HepG2 (cell line): Measurements from ENCODE around the gene CD1C. TPM values are rescaled to one million over a fixed set of nuclear protein-coding genes. Genes with fewer than 3 reads are reported as not detected.
"Not testable (repeated sequence)": the region's sequence is repeated elsewhere in the genome, so short reads cannot be mapped to it uniquely, and the experiment has no call there.

Experiments used
- ATAC-seq: fragments of 200-7000 bp; cut with Tn5 transposase; 3 replicates; pipeline ENCODE4 v1.9.1; 2020; ENCODE audit warnings: mild to moderate bottlenecking, moderate library complexity
- BruUV-seq: library from RNA; stranded (reverse); fragments of 400-500 nt; replicated peaks from 2 replicates; lab custom pipeline; 2021; lab: Mats Ljungman, UMichigan
- CTCF ChIA-PET: fragments of 300-600 bp; formaldehyde crosslinking; extraction: SDS; loops from one replicate; lab custom pipeline; 2021; ENCODE audit warnings: low total read pairs, inconsistent platforms, low intra/inter-chr PET ratio; lab: Yijun Ruan, JAX
- POLR2A ChIA-PET: fragments of 350-600 bp; sonication (Branson Sonifier 250); formaldehyde crosslinking; loops from one replicate; lab custom pipeline; 2020; ENCODE audit warnings: antibody characterized with exemption, inconsistent platforms; lab: Yijun Ruan, JAX
- DNase-seq: peaks from one replicate; pipeline ENCODE4 v3.0.0-alpha.2; 2015; ENCODE audit warnings: low spot score
- FAIRE-seq: peaks from 3 replicates; lab custom pipeline; 2011; peaks lifted over from hg19 to GRCh38; lab: Jason Lieb, UNC
- H2AFZ ChIP-seq: one replicate; pipeline ENCODE4 v1.6.1; 2011; ENCODE audit warnings: low read length, inconsistent platforms
- H3K27ac ChIP-seq: fragments of 300-600 bp; 3 replicates; pipeline ENCODE4 v1.8.0; 2011; ENCODE audit warnings: mixed run types, mild to moderate bottlenecking, mixed read lengths, low read length, inconsistent platforms; ENCODE audit not compliant: insufficient read depth; ENCODE audit errors: extremely low read length
- H3K27me3 ChIP-seq, 2 experiments: fragments of 200-600 bp in 1 of 2; 2 replicates in 1 of 2; 3 replicates in 1 of 2; pipeline versions ENCODE4 v1.6.0 to v1.8.0; 2011; ENCODE audit warnings: low read length in 2 of 2, mild to moderate bottlenecking in 2 of 2, moderate library complexity in 2 of 2, inconsistent platforms in 1 of 2; ENCODE audit not compliant: insufficient read depth in 2 of 2, control insufficient read depth in 1 of 2
- H3K36me3 ChIP-seq, 2 experiments: fragments of 200-600 bp in 1 of 2; replicated peaks in 1 of 2; 2 replicates in 1 of 2; 3 replicates in 1 of 2; pipeline versions ENCODE4 v1.5.1 to v1.8.0; 2011; ENCODE audit warnings: low read length in 2 of 2, inconsistent platforms in 1 of 2; ENCODE audit not compliant: insufficient read depth in 2 of 2, control insufficient read depth in 1 of 2
- H3K4me1 ChIP-seq: 2 replicates; pipeline ENCODE4 v1.5.1; 2012; ENCODE audit warnings: low read length, inconsistent platforms; ENCODE audit not compliant: insufficient read depth
- H3K4me2 ChIP-seq: 2 replicates; pipeline ENCODE4 v1.6.0; 2011; ENCODE audit warnings: low read depth, low read length, inconsistent platforms
- H3K4me3 ChIP-seq, 3 experiments: fragments of 200-600 bp in 1 of 3; sonication (generic), shearing (Covaris generic) in 1 of 3; replicated peaks in 1 of 3; 2 replicates each; pipeline ENCODE4 v1.5.1; 2011 to 2016; ENCODE audit warnings: low read length in 3 of 3, inconsistent platforms in 2 of 3, low read depth in 2 of 3, mild to moderate bottlenecking in 2 of 3, control low read depth in 1 of 3, mixed read lengths in 1 of 3; ENCODE audit not compliant: insufficient read depth in 1 of 3
- H3K79me2 ChIP-seq: one replicate; pipeline ENCODE4 v1.6.1; 2011; ENCODE audit warnings: low read length, inconsistent platforms; ENCODE audit not compliant: insufficient read depth
- H3K9ac ChIP-seq: 2 replicates; pipeline ENCODE4 v1.6.0; 2011; ENCODE audit warnings: mild to moderate bottlenecking, low read depth, low read length, inconsistent platforms; ENCODE audit not compliant: insufficient read depth
- H3K9me3 ChIP-seq: 2 replicates; pipeline ENCODE4 v1.5.1; 2012; ENCODE audit warnings: mild to moderate bottlenecking, low read length
- H4K20me1 ChIP-seq: 2 replicates; pipeline ENCODE4 v1.6.0; 2011; ENCODE audit warnings: inconsistent platforms, mild to moderate bottlenecking, low read length, moderate library complexity; ENCODE audit not compliant: insufficient read depth
- HCFC1 ChIP-seq: fragments of 150-350 bp; IDR thresholded peaks from 2 replicates; pipeline ENCODE4 v1.6.1; 2014; ENCODE audit warnings: low read depth, low read length
- HHEX ChIP-seq: IDR thresholded peaks from 2 replicates; pipeline ENCODE4 v1.6.1; 2016; ENCODE audit warnings: control low read depth
- MEF2D ChIP-seq: sonication (generic); formaldehyde crosslinking; IDR thresholded peaks from 2 replicates; pipeline ENCODE4 v1.5.1; 2020; ENCODE audit warnings: mild to moderate bottlenecking, missing genetic modification reagents
- NCOA5 ChIP-seq: sonication (generic); formaldehyde crosslinking; IDR thresholded peaks from 2 replicates; pipeline ENCODE4 v1.4.0; 2020; ENCODE audit warnings: missing genetic modification reagents
- RARG ChIP-seq: sonication (generic); formaldehyde crosslinking; IDR thresholded peaks from 2 replicates; pipeline ENCODE4 v1.4.0; 2020; ENCODE audit warnings: low read depth, mild to moderate bottlenecking, missing genetic modification reagents
- SETDB1 ChIP-seq: sonication (generic); formaldehyde crosslinking; IDR thresholded peaks from 2 replicates; pipeline ENCODE4 v1.5.1; 2020; ENCODE audit warnings: missing genetic modification reagents, mild to moderate bottlenecking, borderline replicate concordance
- SIX1 ChIP-seq: sonication (generic); formaldehyde crosslinking; IDR thresholded peaks from 2 replicates; pipeline ENCODE4 v1.4.0; 2020; ENCODE audit warnings: missing genetic modification reagents, borderline replicate concordance
- SNRNP70 ChIP-seq: fragments of 200-400 bp; formaldehyde crosslinking; IDR thresholded peaks from 2 replicates; pipeline ENCODE4 v1.6.1; 2017; ENCODE audit warnings: mild to moderate bottlenecking, low read depth, low read length, moderate library complexity
- ZBTB7A ChIP-seq: sonication (generic); formaldehyde crosslinking; IDR thresholded peaks from 2 replicates; pipeline ENCODE4 v1.8.0; 2022; ENCODE audit warnings: mild to moderate bottlenecking, missing genetic modification reagents
- ZNF496 ChIP-seq: sonication (generic); formaldehyde crosslinking; IDR thresholded peaks from 2 replicates; pipeline ENCODE4 v1.8.1; 2023; ENCODE audit warnings: mild to moderate bottlenecking, moderate library complexity, missing genetic modification reagents; ENCODE audit not compliant: insufficient replicate concordance
- ZSCAN12 ChIP-seq: sonication (generic); formaldehyde crosslinking; IDR thresholded peaks from 2 replicates; pipeline ENCODE4 v1.9.0; 2021; ENCODE audit warnings: mild to moderate bottlenecking, missing genetic modification reagents
- WGBS: methylation state at CpG from one replicate; pipeline ENCODE4 v1.1.6; 2017; ENCODE audit warnings: low lambda C conversion rate; 5-methylcytosine and 5-hydroxymethylcytosine counted together
- in situ Hi-C: cut with HindIII; loops from 2 replicates; pipeline ENCODE4 v1.10.0; 2017; ENCODE audit warnings: low pct_unique_long_range_greater_than_20kb; ENCODE audit not compliant: extremely low pct_ligation_motif_present
- intact Hi-C: fragments of 100-400 bp; cut with micrococcal nuclease; formaldehyde crosslinking; loops from one replicate; pipeline ENCODE4 v1.10.0; 2022; ENCODE audit not compliant: unreplicated experiment
- polyA plus RNA-seq, 8 experiments: library from polyadenylated mRNA; depleted of rRNA in 3 of 8; stranded (reverse) in 7 of 8; unstranded in 1 of 8; fragments of >200 nt; fragmentation: Illumina TruSeq in 4 of 8; extraction: Trizol in 4 of 8; gene quantifications; 2 replicates each; pipeline versions ENCODE4 v1.2.1 to v1.2.3, GENCODE V29; 2011 to 2016; ENCODE audit warnings: low read depth in 4 of 8, missing spikeins in 1 of 8, mixed read lengths in 1 of 8; ENCODE audit not compliant: insufficient read depth in 1 of 8
- total RNA-seq, 5 experiments: library from RNA; depleted of rRNA; stranded (reverse); fragments of >200 nt; fragmentation: Illumina TruSeq; extraction: Trizol; gene quantifications; 2 replicates each; pipeline ENCODE4 v1.2.3, GENCODE V29; 2016; ENCODE audit warnings: low read depth in 1 of 5
- TF ChIP-seq, protein P1 (sequence below): sonication (generic); formaldehyde crosslinking; IDR thresholded peaks from 2 replicates; pipeline ENCODE4 v1.8.1; 2023; ENCODE audit warnings: mild to moderate bottlenecking, missing genetic modification reagents
- TF ChIP-seq, protein P2 (sequence below): IDR thresholded peaks from 2 replicates; pipeline ENCODE4 v1.6.1; 2016; ENCODE audit warnings: low read depth, borderline replicate concordance
- TF ChIP-seq, protein P3 (sequence below): sonication (generic); formaldehyde crosslinking; IDR thresholded peaks from 2 replicates; pipeline ENCODE4 v1.9.0; 2021; ENCODE audit warnings: missing genetic modification reagents, mild to moderate bottlenecking, borderline replicate concordance
- TF ChIP-seq, protein P4 (sequence below): IDR thresholded peaks from 2 replicates; pipeline ENCODE4 v1.6.1; 2016; ENCODE audit warnings: missing biosample characterization, missing genetic modification reagents, low read depth

CD1C gene
- total and polyA plus RNA-seq, 2 of the 13 experiments (the other 11 are each of a cell fraction or from before 2014, with no cell fraction given) = not detected

DNA sequence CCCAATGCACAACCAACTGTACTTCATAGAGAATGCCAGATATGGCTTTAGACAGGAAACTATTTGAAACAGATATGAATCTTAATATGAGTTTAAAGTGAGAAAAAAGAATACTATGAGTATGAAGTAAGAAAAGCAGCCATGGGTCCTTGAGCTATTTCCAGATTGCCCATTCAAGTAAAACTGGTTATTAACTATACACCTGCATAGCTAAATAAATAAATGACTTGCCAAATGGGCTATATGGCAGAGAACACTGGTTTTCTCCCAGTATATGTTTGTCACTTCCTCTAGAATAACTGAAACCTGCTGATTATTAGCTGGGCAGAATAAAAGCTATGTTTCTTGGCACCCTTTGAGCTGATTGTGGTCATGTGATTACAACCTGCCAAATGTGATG is 17.0 kb upstream of the CD1C start (continued):
- TF ChIP-seq, protein P1, sequence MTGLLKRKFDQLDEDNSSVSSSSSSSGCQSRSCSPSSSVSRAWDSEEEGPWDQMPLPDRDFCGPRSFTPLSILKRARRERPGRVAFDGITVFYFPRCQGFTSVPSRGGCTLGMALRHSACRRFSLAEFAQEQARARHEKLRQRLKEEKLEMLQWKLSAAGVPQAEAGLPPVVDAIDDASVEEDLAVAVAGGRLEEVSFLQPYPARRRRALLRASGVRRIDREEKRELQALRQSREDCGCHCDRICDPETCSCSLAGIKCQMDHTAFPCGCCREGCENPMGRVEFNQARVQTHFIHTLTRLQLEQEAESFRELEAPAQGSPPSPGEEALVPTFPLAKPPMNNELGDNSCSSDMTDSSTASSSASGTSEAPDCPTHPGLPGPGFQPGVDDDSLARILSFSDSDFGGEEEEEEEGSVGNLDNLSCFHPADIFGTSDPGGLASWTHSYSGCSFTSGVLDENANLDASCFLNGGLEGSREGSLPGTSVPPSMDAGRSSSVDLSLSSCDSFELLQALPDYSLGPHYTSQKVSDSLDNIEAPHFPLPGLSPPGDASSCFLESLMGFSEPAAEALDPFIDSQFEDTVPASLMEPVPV (CRISPR knock-in tag) = no peak
- TF ChIP-seq SIX1 (CRISPR knock-in tag) = no peak
- TF ChIP-seq SETDB1 = no peak
- TF ChIP-seq ZNF496 (CRISPR knock-in tag) = no peak

DNA sequence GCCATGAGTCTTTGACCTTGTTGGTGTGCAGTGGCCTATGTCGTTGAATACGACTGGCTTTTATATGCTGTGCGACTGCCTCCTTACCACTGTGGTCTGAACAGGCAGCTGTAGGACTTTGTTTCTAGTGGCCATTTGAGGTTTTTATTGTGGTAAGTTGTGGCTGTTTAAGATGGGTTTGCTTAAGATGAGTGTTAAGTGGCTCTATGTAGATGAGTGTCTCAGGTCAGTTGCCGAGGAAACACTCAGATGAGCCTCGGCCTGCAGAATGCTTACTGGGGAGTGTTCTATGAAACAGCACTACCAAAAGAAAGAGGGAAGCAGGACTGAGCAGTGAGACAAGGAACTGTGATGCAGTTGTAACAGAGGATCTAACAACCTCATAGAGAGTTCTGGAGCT is 14.9 kb upstream of the CD1C start:
- intact Hi-C loops (no loop called here), in situ Hi-C loops (no loop called here)
- no peaks in the 10 kb centered on the region for H3K27me3 ChIP-seq
- ChIA-PET CTCF (no interaction called here), POLR2A (no interaction called here)
- no peak for DNase-seq
- H3K9ac ChIP-seq = no peak overlapping the region
- no peaks in the 10 kb centered on the region for H4K20me1 ChIP-seq
- no peak overlapping the region for H3K4me2 ChIP-seq
- no peak overlapping the region for H2AFZ ChIP-seq
- no peaks in the 10 kb centered on the region for H3K4me1 ChIP-seq
- no peaks in the 10 kb centered on the region for H3K36me3 ChIP-seq
- TF ChIP-seq, protein P2, sequence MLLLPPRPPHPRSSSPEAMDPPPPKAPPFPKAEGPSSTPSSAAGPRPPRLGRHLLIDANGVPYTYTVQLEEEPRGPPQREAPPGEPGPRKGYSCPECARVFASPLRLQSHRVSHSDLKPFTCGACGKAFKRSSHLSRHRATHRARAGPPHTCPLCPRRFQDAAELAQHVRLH (CRISPR knock-in tag) = no peak
- TF ChIP-seq ZSCAN12 (CRISPR knock-in tag) = no peak
- no peak for TF ChIP-seq HCFC1
- no peak for TF ChIP-seq RARG (CRISPR knock-in tag)
- no peak for TF ChIP-seq ZBTB7A (CRISPR knock-in tag)
- TF ChIP-seq HHEX (CRISPR knock-in tag) = no peak
- TF ChIP-seq NCOA5 (CRISPR knock-in tag) = no peak
- no peak for TF ChIP-seq MEF2D (CRISPR knock-in tag)
- TF ChIP-seq, protein P3, sequence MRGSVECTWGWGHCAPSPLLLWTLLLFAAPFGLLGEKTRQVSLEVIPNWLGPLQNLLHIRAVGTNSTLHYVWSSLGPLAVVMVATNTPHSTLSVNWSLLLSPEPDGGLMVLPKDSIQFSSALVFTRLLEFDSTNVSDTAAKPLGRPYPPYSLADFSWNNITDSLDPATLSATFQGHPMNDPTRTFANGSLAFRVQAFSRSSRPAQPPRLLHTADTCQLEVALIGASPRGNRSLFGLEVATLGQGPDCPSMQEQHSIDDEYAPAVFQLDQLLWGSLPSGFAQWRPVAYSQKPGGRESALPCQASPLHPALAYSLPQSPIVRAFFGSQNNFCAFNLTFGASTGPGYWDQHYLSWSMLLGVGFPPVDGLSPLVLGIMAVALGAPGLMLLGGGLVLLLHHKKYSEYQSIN = no peak
- TF ChIP-seq, protein P4, sequence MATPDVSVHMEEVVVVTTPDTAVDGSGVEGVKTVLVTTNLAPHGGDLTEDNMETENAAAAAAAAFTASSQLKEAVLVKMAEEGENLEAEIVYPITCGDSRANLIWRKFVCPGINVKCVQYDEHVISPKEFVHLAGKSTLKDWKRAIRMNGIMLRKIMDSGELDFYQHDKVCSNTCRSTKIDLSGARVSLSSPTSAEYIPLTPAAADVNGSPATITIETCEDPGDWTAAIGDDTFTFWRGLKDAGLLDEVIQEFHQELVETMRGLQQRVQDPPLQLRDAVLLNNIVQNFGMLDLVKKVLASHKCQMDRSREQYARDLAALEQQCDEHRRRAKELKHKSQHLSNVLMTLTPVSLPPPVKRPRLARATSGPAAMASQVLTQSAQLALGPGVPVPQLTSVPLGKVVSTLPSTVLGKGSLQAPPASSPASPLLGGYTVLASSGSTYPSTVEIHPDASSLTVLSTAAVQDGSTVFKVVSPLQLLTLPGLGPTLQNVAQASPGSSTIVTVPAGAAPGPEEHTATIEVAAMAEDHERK (CRISPR knock-in tag) = no peak
- no peak for TF ChIP-seq SNRNP70
- H3K9me3 ChIP-seq = peaks cover 3% of the 10 kb centered on the region; the same call in 1 of the 2 replicates
- no peak overlapping the region for H3K4me3 ChIP-seq
- H3K79me2 ChIP-seq = no peaks in the 10 kb centered on the region
- no TSS peak for BruUV-seq
- WGBS = 42% methylated on average over 5 of the region's 5 CpGs
- H3K27ac ChIP-seq = no peak overlapping the region
- no peak for FAIRE-seq
- no peak for ATAC-seq

DNA sequence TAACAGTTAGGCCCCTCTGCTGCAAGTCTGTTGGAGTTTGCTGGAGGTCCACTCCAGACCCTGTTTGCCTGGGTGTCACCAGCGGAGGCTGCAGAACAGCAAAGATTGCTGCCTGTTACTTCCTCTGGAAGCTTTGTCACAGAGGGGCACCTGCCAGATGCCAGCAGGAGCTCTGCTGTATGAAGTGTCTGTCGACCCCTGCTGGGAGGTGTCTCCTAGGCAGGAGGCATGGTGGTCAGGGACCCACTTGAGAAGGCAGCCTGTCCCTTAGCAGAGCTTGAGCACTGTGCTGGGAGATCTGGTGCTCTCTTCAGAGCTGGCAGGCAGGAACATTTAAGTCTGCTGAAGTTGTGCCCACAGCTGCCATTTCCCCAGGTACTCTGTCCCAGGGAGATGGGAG is 7.3 kb upstream of the CD1C start:
- H3K4me3 ChIP-seq, H2AFZ ChIP-seq, H4K20me1 ChIP-seq, H3K27ac ChIP-seq, FAIRE-seq, BruUV-seq, intact Hi-C loops, in situ Hi-C loops, H3K27me3 ChIP-seq, H3K36me3 ChIP-seq, H3K4me2 ChIP-seq, H3K4me1 ChIP-seq, ATAC-seq, DNase-seq, CTCF ChIA-PET, H3K79me2 ChIP-seq, H3K9ac ChIP-seq, POLR2A ChIA-PET: not testable (repeated sequence)
- 0% methylated on average over 2 of the region's 2 CpGs for WGBS
- H3K9me3 ChIP-seq = peaks cover 48% of the 10 kb centered on the region
